HG02798 (cell line): ENCODE measurements around the gene UAP1L1.
"Not testable (repeated sequence)": the region's sequence is repeated elsewhere in the genome, so short reads cannot be mapped to it uniquely, and the experiment has no call there.

ENCODE experiments used
- ATAC-seq: cut with Tn5 transposase; IDR thresholded peaks from one replicate; pipeline ENCODE4 v1.9.1; 2021; ENCODE audit warnings: mild to moderate bottlenecking; ENCODE audit not compliant: unreplicated experiment, poor library complexity

Gene UAP1L1

GRCh38 chr9:137055385-137056364 is 21.6 kb upstream of the UAP1L1 start:
- ATAC-seq: no peak

- ATAC-seq: no peak
These were observed 20.4 kb upstream of the UAP1L1 start for GRCh38 chr9:137056739-137057415.

GRCh38 chr9:137057545-137057944 is 19.8 kb upstream of the UAP1L1 start:
- no peak for ATAC-seq

- ATAC-seq: no peak
These were observed 18.6 kb upstream of the UAP1L1 start for GRCh38 chr9:137058521-137059234.

- ATAC-seq: no peak
These were observed 14.9 kb upstream of the UAP1L1 start for GRCh38 chr9:137062384-137062783.

- ATAC-seq: not testable (repeated sequence)
These were observed 14.5 kb upstream of the UAP1L1 start for GRCh38 chr9:137062798-137063197.

GRCh38 chr9:137063311-137064026 is 13.8 kb upstream of the UAP1L1 start:
- no peak for ATAC-seq

- ATAC-seq: no peak
These were observed 13.1 kb upstream of the UAP1L1 start for GRCh38 chr9:137064027-137064879.

- no peak for ATAC-seq
These were observed 12.5 kb upstream of the UAP1L1 start for GRCh38 chr9:137064880-137065164.

- ATAC-seq: no peak
These were observed 11.9 kb upstream of the UAP1L1 start for GRCh38 chr9:137065336-137065967.

- no peak for ATAC-seq
These were observed 11.0 kb upstream of the UAP1L1 start for GRCh38 chr9:137066096-137066861.

GRCh38 chr9:137067860-137068538 is 9.3 kb upstream of the UAP1L1 start:
- ATAC-seq: peak; percentile 37

GRCh38 chr9:137068539-137069507 is 8.5 kb upstream of the UAP1L1 start:
- ATAC-seq: no peak

GRCh38 chr9:137069508-137070091 is 7.7 kb upstream of the UAP1L1 start:
- ATAC-seq: peak; percentile 7

GRCh38 chr9:137070201-137070905 is 7.0 kb upstream of the UAP1L1 start, which contains the start of gene SAPCD2:
Gene SAPCD2, minus strand, starts transcription at chr9:137070557. Its CDS starts 97 bp downstream, at chr9:137070460.
- ATAC-seq: peak; percentile 82

- no peak for ATAC-seq
These were observed 6.4 kb upstream of the UAP1L1 start for GRCh38 chr9:137070906-137071275.
